PC-9 (cell line): ENCODE results near the gene RBM4B. TPM values are rescaled to one million over a fixed set of nuclear protein-coding genes. Genes with fewer than 3 reads are reported as not detected.

ENCODE experiments used
- BruUV-seq: library from RNA; stranded (reverse); fragments of 400-500 nt; replicated peaks from 2 replicates; lab custom pipeline; 2021; lab: Mats Ljungman, UMichigan
- CTCF ChIA-PET: fragments of 300-600 bp; sonication (Branson Sonifier 250); formaldehyde crosslinking; loops from one replicate; lab custom pipeline; 2022; ENCODE audit warnings: antibody characterized with exemption; lab: Charles Lee
- POLR2A ChIA-PET: fragments of 300-600 bp; sonication (Branson Sonifier 250); formaldehyde crosslinking; loops from one replicate; lab custom pipeline; 2022; ENCODE audit warnings: antibody characterized with exemption; ENCODE audit not compliant: unreplicated experiment; lab: Charles Lee
- DNase-seq, 2 experiments: peaks; one replicate each; pipeline versions ENCODE4 v3.0.0 to v3.0.0-alpha.2; 2015 to 2022; ENCODE audit warnings: mixed read lengths in 1 of 2
- H2AFZ ChIP-seq: fragments of 200-600 bp; sonication (generic); 2 replicates; pipeline ENCODE4 v1.8.1; 2017; ENCODE audit warnings: antibody characterized with exemption
- H3F3A ChIP-seq: fragments of 200-600 bp; sonication (generic); 2 replicates; pipeline ENCODE4 v1.8.1; 2017; ENCODE audit warnings: antibody characterized with exemption, mild to moderate bottlenecking, low read depth; ENCODE audit not compliant: insufficient read depth
- H3K27ac ChIP-seq: fragments of 200-600 bp; sonication (generic); 2 replicates; pipeline ENCODE4 v1.6.1; 2016; ENCODE audit warnings: mixed run types
- H3K27me3 ChIP-seq: fragments of 200-600 bp; sonication (generic); 2 replicates; pipeline ENCODE4 v1.6.1; 2016; ENCODE audit warnings: low read depth, mixed run types; ENCODE audit not compliant: insufficient read depth
- H3K36me3 ChIP-seq: fragments of 200-600 bp; sonication (generic); 2 replicates; pipeline ENCODE4 v1.6.1; 2016; ENCODE audit warnings: low read depth, mixed run types
- H3K4me1 ChIP-seq: fragments of 200-600 bp; sonication (generic); replicated peaks from 2 replicates; pipeline ENCODE4 v1.6.1; 2016; ENCODE audit warnings: mixed run types; ENCODE audit not compliant: insufficient read depth
- H3K4me2 ChIP-seq: fragments of 200-600 bp; sonication (generic); 2 replicates; pipeline ENCODE4 v1.6.1; 2017; ENCODE audit warnings: mixed run types
- H3K4me3 ChIP-seq: fragments of 200-600 bp; sonication (generic); 2 replicates; pipeline ENCODE4 v1.6.1; 2016; ENCODE audit warnings: mixed run types
- H3K79me2 ChIP-seq: fragments of 200-600 bp; sonication (generic); 2 replicates; pipeline ENCODE4 v1.6.1; 2017; ENCODE audit warnings: low read depth, mixed run types
- H3K9me2 ChIP-seq: fragments of 200-600 bp; sonication (generic); 2 replicates; pipeline ENCODE4 v1.8.1; 2017; ENCODE audit warnings: mild to moderate bottlenecking; ENCODE audit not compliant: insufficient read depth
- H3K9me3 ChIP-seq: fragments of 200-600 bp; sonication (generic); 2 replicates; pipeline ENCODE4 v1.8.1; 2016; ENCODE audit warnings: low read depth; ENCODE audit not compliant: insufficient read depth
- H4K20me1 ChIP-seq: fragments of 200-600 bp; sonication (generic); 2 replicates; pipeline ENCODE4 v1.8.1; 2017; ENCODE audit not compliant: insufficient read depth
- EZH2 ChIP-seq: fragments of 200-600 bp; sonication (generic); IDR thresholded peaks from 2 replicates; pipeline ENCODE4 v1.8.0; 2017; ENCODE audit warnings: antibody characterized with exemption, low read depth
- intact Hi-C: fragments of 100-400 bp; cut with micrococcal nuclease; formaldehyde crosslinking; loops from one replicate; pipeline ENCODE4 v1.10.0; 2022; ENCODE audit not compliant: unreplicated experiment
- total RNA-seq: library from RNA; stranded (reverse); gene quantifications from 2 replicates; pipeline ENCODE4 v1.2.3, GENCODE V29; 2021
- TF ChIP-seq, protein P1 (sequence below): fragments of 200-600 bp; sonication (generic); conservative IDR thresholded peaks from 2 replicates; pipeline ENCODE4 v1.6.1; 2017; ENCODE audit warnings: mixed run types, antibody characterized with exemption, mild to moderate bottlenecking, moderate library complexity

The RBM4B gene
- total RNA-seq, 1 experiment from 2014 or later, result 24.8 TPM

DNA sequence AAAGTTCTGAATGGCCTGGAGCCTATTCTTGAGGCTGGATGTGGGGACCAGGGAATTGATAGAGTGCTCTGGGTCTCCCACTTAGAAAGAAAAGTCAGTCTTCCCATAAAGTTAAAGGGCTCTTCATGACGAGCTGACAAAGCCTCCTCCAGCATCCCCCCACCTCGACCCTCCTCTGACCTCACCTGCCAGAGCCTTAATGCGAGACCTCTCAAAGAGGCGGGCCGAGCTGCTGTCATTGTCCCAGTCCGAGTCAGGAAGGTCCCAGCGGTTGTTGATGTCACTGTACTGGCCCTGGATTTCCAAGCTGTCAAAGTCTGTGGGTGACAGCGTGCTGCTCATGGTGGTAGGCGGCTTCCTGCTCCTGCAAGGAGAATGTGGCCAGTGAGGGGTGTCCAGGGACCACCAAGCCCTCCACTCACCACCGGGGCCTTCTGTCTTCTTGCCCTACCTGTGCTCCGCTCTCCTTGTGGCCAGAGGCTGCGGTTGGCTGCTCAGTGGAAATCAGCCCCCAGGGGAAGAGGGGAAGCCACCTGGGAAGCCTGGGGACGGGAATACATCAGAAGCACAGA, 43.3 kb upstream of the RBM4B start:
- no peaks in the 10 kb centered on the region for H3K9me2 ChIP-seq
- peak overlapping the region; percentile 80 for H3K4me2 ChIP-seq
- POLR2A ChIA-PET, result no interaction called here
- 0 out of 2 replicates have a peak, but pooled peaks cover 6% of the 10 kb centered on the region for H3K79me2 ChIP-seq
- TSS peak; percentile 37 for BruUV-seq
- H3F3A ChIP-seq, result peaks cover 33% of the 10 kb centered on the region
- intact Hi-C loops, result loop anchor here (1.0 kb wide), 2 partner anchors 12 to 23 kb away; a partner anchor contains a TSS
- peak overlapping the region; percentile 82; the same call in 1 of the 2 replicates for H2AFZ ChIP-seq
- no peak for TF ChIP-seq EZH2
- TF ChIP-seq, protein P1, sequence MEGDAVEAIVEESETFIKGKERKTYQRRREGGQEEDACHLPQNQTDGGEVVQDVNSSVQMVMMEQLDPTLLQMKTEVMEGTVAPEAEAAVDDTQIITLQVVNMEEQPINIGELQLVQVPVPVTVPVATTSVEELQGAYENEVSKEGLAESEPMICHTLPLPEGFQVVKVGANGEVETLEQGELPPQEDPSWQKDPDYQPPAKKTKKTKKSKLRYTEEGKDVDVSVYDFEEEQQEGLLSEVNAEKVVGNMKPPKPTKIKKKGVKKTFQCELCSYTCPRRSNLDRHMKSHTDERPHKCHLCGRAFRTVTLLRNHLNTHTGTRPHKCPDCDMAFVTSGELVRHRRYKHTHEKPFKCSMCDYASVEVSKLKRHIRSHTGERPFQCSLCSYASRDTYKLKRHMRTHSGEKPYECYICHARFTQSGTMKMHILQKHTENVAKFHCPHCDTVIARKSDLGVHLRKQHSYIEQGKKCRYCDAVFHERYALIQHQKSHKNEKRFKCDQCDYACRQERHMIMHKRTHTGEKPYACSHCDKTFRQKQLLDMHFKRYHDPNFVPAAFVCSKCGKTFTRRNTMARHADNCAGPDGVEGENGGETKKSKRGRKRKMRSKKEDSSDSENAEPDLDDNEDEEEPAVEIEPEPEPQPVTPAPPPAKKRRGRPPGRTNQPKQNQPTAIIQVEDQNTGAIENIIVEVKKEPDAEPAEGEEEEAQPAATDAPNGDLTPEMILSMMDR, result no peak
- H3K4me3 ChIP-seq, result peak overlapping the region; percentile 39; the same call in 1 of the 2 replicates
- H3K4me1 ChIP-seq, result peaks cover 61% of the 10 kb centered on the region
- no peaks in the 10 kb centered on the region for H4K20me1 ChIP-seq
- H3K9me3 ChIP-seq, result no peaks in the 10 kb centered on the region
- no peak for DNase-seq
- H3K27ac ChIP-seq, result peak overlapping the region; percentile 52
- no peaks in the 10 kb centered on the region for H3K27me3 ChIP-seq
- H3K36me3 ChIP-seq, result no peaks in the 10 kb centered on the region
- CTCF ChIA-PET, result no interaction called here

GRCh38 chr11:66720223-66720898, 42.7 kb upstream of the RBM4B start:
- Histone ChIP-seq H4K20me1 (no peaks in the 10 kb centered on the region), H3K4me2 (peak overlapping the region; percentile 80), H3K9me2 (no peaks in the 10 kb centered on the region), H3K27ac (peak overlapping the region; percentile 59), H2AFZ (peak overlapping the region; percentile 82), H3K9me3 (no peaks in the 10 kb centered on the region), H3K79me2 (0 out of 2 replicates have a peak, but pooled peaks cover 6% of the 10 kb centered on the region), H3K36me3 (no peaks in the 10 kb centered on the region), H3K27me3 (no peaks in the 10 kb centered on the region), H3K4me1 (peaks cover 61% of the 10 kb centered on the region), H3K4me3 (peak overlapping the region; percentile 39; the same call in 1 of the 2 replicates), H3F3A (peaks cover 33% of the 10 kb centered on the region)
- ChIA-PET POLR2A (interaction anchor here (0.6 kb wide), 1 partner anchor 356 kb away, joined by 3 read pairs; no protein-coding TSS in a partner anchor), CTCF (interaction anchor here (0.6 kb wide), 1 partner anchor 166 kb away, joined by 8 read pairs; no protein-coding TSS in a partner anchor)
- TF ChIP-seq, protein P1, result no peak
- no peak for TF ChIP-seq EZH2
- peak; percentile 97 to 98 for DNase-seq
- BruUV-seq, result no TSS peak
- intact Hi-C loops, result loop anchor here (1.0 kb wide), 2 partner anchors 11 to 24 kb away; a partner anchor contains a TSS

- TF ChIP-seq EZH2, result no peak
- TF ChIP-seq, protein P1, result no peak
- TSS peak; percentile 57 for BruUV-seq
- 0 out of 2 replicates have a peak, but pooled peaks cover 6% of the 10 kb centered on the region for H3K79me2 ChIP-seq
- POLR2A ChIA-PET, result no interaction called here
- no peaks in the 10 kb centered on the region for H3K9me2 ChIP-seq
- peaks cover 61% of the 10 kb centered on the region for H3K4me1 ChIP-seq
- H3K27ac ChIP-seq, result peak overlapping the region; percentile 59
- DNase-seq, result peak in 1 of 2 experiments; percentile 38
- H3K4me2 ChIP-seq, result peak overlapping the region; percentile 80
- intact Hi-C loops, result no loop called here
- no peak overlapping the region; the same call in 1 of the 2 replicates for H3K4me3 ChIP-seq
- no peaks in the 10 kb centered on the region for H3K9me3 ChIP-seq
- no peaks in the 10 kb centered on the region for H4K20me1 ChIP-seq
- H2AFZ ChIP-seq, result no peak overlapping the region; the same call in 1 of the 2 replicates
- H3K27me3 ChIP-seq, result no peaks in the 10 kb centered on the region
- CTCF ChIA-PET, result interaction anchor here (0.6 kb wide), 1 partner anchor 167 kb away, joined by 8 read pairs; no protein-coding TSS in a partner anchor
- H3F3A ChIP-seq, result peaks cover 33% of the 10 kb centered on the region
- 0 out of 2 replicates have a peak, but pooled peaks cover 3% of the 10 kb centered on the region for H3K36me3 ChIP-seq
These were observed 41.6 kb upstream of the RBM4B start for GRCh38 chr11:66719111-66719872.
